Breast epithelium (tissue), 4 donors: ENCODE measurements around the gene RNF220. TPM values are rescaled to one million over a fixed set of nuclear protein-coding genes. Genes with fewer than 3 reads are reported as not detected.

Experiments
- DNase-seq, 2 donors: peaks; one replicate each; pipeline ENCODE4 v3.0.0-alpha.2; 2019; ENCODE audit warnings: low spot score in 2 of 2
- H3K27ac ChIP-seq, 2 donors: fragments of 200-600 bp; sonication (generic) in 1 of 2; one replicate each; pipeline ENCODE4 v1.5.1; 2016 to 2019; ENCODE audit warnings: mild to moderate bottlenecking in 1 of 2
- H3K27me3 ChIP-seq, 2 donors: fragments of 200-600 bp; sonication (generic) in 1 of 2; one replicate each; pipeline versions ENCODE4 v1.5.1 to v1.6.0; 2017 to 2019; ENCODE audit warnings: control low read depth in 1 of 2, mild to moderate bottlenecking in 1 of 2
- H3K36me3 ChIP-seq: fragments of 200-600 bp; one replicate; pipeline ENCODE4 v1.5.1; 2019
- H3K4me1 ChIP-seq, 2 donors: fragments of 200-600 bp; sonication (generic); one replicate each; pipeline ENCODE4 v1.5.1; 2016 to 2019; ENCODE audit warnings: control low read depth in 1 of 2
- H3K4me3 ChIP-seq, 3 donors: fragments of 200-600 bp; sonication (generic); 1 replicate in 2 of 3; 2 replicates in 1 of 3; pipeline ENCODE4 v1.5.1; 2016 to 2019; ENCODE audit warnings: mild to moderate bottlenecking in 3 of 3, moderate library complexity in 2 of 3
- H3K9me3 ChIP-seq, 2 donors: fragments of 200-600 bp; sonication (generic) in 1 of 2; one replicate each; pipeline ENCODE4 v1.5.1; 2016 to 2019; ENCODE audit warnings: control low read depth in 1 of 2
- CTCF ChIP-seq, 3 donors: fragments of 450-650 bp; IDR thresholded peaks; one replicate each; pipeline ENCODE4 v1.5.1; 2016 to 2017; ENCODE audit warnings: antibody characterized with exemption in 3 of 3, mild to moderate bottlenecking in 3 of 3, moderate library complexity in 3 of 3
- POLR2A ChIP-seq: fragments of 450-650 bp; IDR thresholded peaks from one replicate; pipeline ENCODE4 v1.6.1; 2016; ENCODE audit warnings: antibody characterized with exemption, mild to moderate bottlenecking, moderate library complexity
- POLR2AphosphoS5 ChIP-seq, 3 donors: sonication (generic); formaldehyde crosslinking; IDR thresholded peaks; one replicate each; pipeline ENCODE4 v1.6.1; 2017; ENCODE audit warnings: antibody characterized with exemption in 3 of 3
- intact Hi-C: fragments of 100-400 bp; cut with DNase I; formaldehyde crosslinking; loops from one replicate; pipeline ENCODE4 v1.15.1; 2023; ENCODE audit warnings: low total_unique reads
- total RNA-seq, 3 donors: library from RNA; depleted of rRNA; stranded (reverse); fragments of >200 nt; gene quantifications; one replicate each; pipeline ENCODE4 v1.1.0, GENCODE V29; 2016

The RNF220 gene
- total RNA-seq, 3 donors from 2014 or later = 90.4 to 110 (median 93.4) TPM

GRCh38 chr1:44507490-44508396, 102.7 kb downstream of the RNF220 start:
- no peaks in the 10 kb centered on the region for H3K36me3 ChIP-seq
- TF ChIP-seq POLR2A = no peak
- no peak for TF ChIP-seq CTCF (IDR thresholded peaks at IDR 0.05)
- no peak for TF ChIP-seq POLR2AphosphoS5 (IDR thresholded peaks at IDR 0.05)
- no peak overlapping the region for H3K27ac ChIP-seq
- intact Hi-C loops = loop anchor here (1.0 kb wide), 1 partner anchor 22 kb away; no protein-coding TSS in a partner anchor
- H3K9me3 ChIP-seq = no peaks in the 10 kb centered on the region
- DNase-seq = no peak
- H3K4me3 ChIP-seq = no peak overlapping the region
- H3K4me1 ChIP-seq = no peaks in the 10 kb centered on the region
- H3K27me3 ChIP-seq = peaks cover 0 to 19% of the 10 kb centered on the region in 2 donors

GRCh38 chr1:44508397-44508745, 103.3 kb downstream of the RNF220 start:
- Histone ChIP-seq H3K9me3 (no peaks in the 10 kb centered on the region), H3K36me3 (no peaks in the 10 kb centered on the region), H3K4me1 (no peaks in the 10 kb centered on the region), H3K27me3 (peaks cover 0 to 25% of the 10 kb centered on the region in 2 donors), H3K27ac (no peak overlapping the region), H3K4me3 (no peak overlapping the region)
- DNase-seq = no peak
- intact Hi-C loops = loop anchor here (1.0 kb wide), 1 partner anchor 21 kb away; no protein-coding TSS in a partner anchor
- no peak for TF ChIP-seq POLR2AphosphoS5 (IDR thresholded peaks at IDR 0.05)
- no peak for TF ChIP-seq POLR2A
- TF ChIP-seq CTCF (IDR thresholded peaks at IDR 0.05) = no peak

- no peak overlapping the region for H3K4me3 ChIP-seq
- no peaks in the 10 kb centered on the region for H3K9me3 ChIP-seq
- intact Hi-C loops = no loop called here
- DNase-seq = no peak
- no peaks in the 10 kb centered on the region for H3K4me1 ChIP-seq
- no peak for TF ChIP-seq POLR2A
- TF ChIP-seq POLR2AphosphoS5 (IDR thresholded peaks at IDR 0.05) = no peak
- no peak for TF ChIP-seq CTCF (IDR thresholded peaks at IDR 0.05)
- peaks cover 0 to 30% of the 10 kb centered on the region in 2 donors for H3K27me3 ChIP-seq
- no peak overlapping the region for H3K27ac ChIP-seq
- H3K36me3 ChIP-seq = no peaks in the 10 kb centered on the region
These were observed 106.3 kb downstream of the RNF220 start for GRCh38 chr1:44511363-44511762.

- Histone ChIP-seq H3K27ac (no peak overlapping the region), H3K36me3 (no peaks in the 10 kb centered on the region), H3K9me3 (no peaks in the 10 kb centered on the region), H3K4me1 (no peaks in the 10 kb centered on the region), H3K27me3 (peaks cover 0 to 30% of the 10 kb centered on the region in 2 donors), H3K4me3 (no peak overlapping the region)
- no peak for TF ChIP-seq POLR2AphosphoS5 (IDR thresholded peaks at IDR 0.05)
- TF ChIP-seq POLR2A = no peak
- no peak for TF ChIP-seq CTCF (IDR thresholded peaks at IDR 0.05)
- intact Hi-C loops = no loop called here
- DNase-seq = no peak
These were observed 106.7 kb downstream of the RNF220 start for GRCh38 chr1:44511769-44512168.

- no peaks in the 10 kb centered on the region for H3K36me3 ChIP-seq
- H3K27me3 ChIP-seq = peaks cover 0 to 28% of the 10 kb centered on the region in 2 donors
- TF ChIP-seq CTCF (IDR thresholded peaks at IDR 0.05) (no peak), POLR2A (no peak), POLR2AphosphoS5 (IDR thresholded peaks at IDR 0.05) (no peak)
- H3K9me3 ChIP-seq = no peaks in the 10 kb centered on the region
- intact Hi-C loops = no loop called here
- no peak for DNase-seq
- H3K27ac ChIP-seq = no peak overlapping the region
- no peak overlapping the region for H3K4me3 ChIP-seq
- H3K4me1 ChIP-seq = no peaks in the 10 kb centered on the region
These were observed 107.3 kb downstream of the RNF220 start for GRCh38 chr1:44512313-44512885.
